Skeletal muscle tissue (tissue), 4 donors: ENCODE results near the gene LIMS3. TPM values are rescaled to one million over a fixed set of nuclear protein-coding genes. Genes with fewer than 3 reads are reported as not detected.
"Not testable (repeated sequence)": the region's sequence is repeated elsewhere in the genome, so short reads cannot be mapped to it uniquely, and the experiment has no call there.

ENCODE experiments used
- H3K27ac ChIP-seq: one replicate; pipeline ENCODE4 v1.7.0; 2013; ENCODE audit warnings: mild to moderate bottlenecking, low read depth, low read length, inconsistent platforms
- H3K27me3 ChIP-seq, 3 donors: one replicate each; pipeline ENCODE4 v1.7.0; 2013; ENCODE audit warnings: low read length in 3 of 3; ENCODE audit not compliant: control insufficient read depth in 3 of 3, insufficient read depth in 3 of 3
- H3K36me3 ChIP-seq, 3 donors: one replicate each; pipeline ENCODE4 v1.7.0; 2013; ENCODE audit warnings: low read length in 3 of 3; ENCODE audit not compliant: control insufficient read depth in 3 of 3, insufficient read depth in 3 of 3
- H3K4me1 ChIP-seq, 3 donors: one replicate each; pipeline ENCODE4 v1.7.0; 2013; ENCODE audit warnings: low read length in 3 of 3, mild to moderate bottlenecking in 3 of 3; ENCODE audit not compliant: control insufficient read depth in 3 of 3, insufficient read depth in 3 of 3
- H3K4me3 ChIP-seq, 3 donors: one replicate each; pipeline ENCODE4 v1.7.0; 2013; ENCODE audit warnings: low read length in 3 of 3
- H3K9ac ChIP-seq, 3 donors: one replicate each; pipeline ENCODE4 v1.7.0; 2013; ENCODE audit warnings: low read length in 3 of 3, mild to moderate bottlenecking in 3 of 3, moderate library complexity in 2 of 3, low read depth in 1 of 3
- H3K9me3 ChIP-seq, 3 donors: one replicate each; pipeline ENCODE4 v1.7.0; 2013; ENCODE audit warnings: low read length in 3 of 3; ENCODE audit not compliant: control insufficient read depth in 3 of 3
- total RNA-seq: library from RNA; depleted of rRNA; stranded (reverse); fragments of >200 nt; gene quantifications from one replicate; pipeline ENCODE4 v1.2.3, GENCODE V29; 2014
- donor health status: Osteomylitis.

The LIMS3 gene
- total RNA-seq, 1 donor from 2014 or later: 1.6 TPM

DNA sequence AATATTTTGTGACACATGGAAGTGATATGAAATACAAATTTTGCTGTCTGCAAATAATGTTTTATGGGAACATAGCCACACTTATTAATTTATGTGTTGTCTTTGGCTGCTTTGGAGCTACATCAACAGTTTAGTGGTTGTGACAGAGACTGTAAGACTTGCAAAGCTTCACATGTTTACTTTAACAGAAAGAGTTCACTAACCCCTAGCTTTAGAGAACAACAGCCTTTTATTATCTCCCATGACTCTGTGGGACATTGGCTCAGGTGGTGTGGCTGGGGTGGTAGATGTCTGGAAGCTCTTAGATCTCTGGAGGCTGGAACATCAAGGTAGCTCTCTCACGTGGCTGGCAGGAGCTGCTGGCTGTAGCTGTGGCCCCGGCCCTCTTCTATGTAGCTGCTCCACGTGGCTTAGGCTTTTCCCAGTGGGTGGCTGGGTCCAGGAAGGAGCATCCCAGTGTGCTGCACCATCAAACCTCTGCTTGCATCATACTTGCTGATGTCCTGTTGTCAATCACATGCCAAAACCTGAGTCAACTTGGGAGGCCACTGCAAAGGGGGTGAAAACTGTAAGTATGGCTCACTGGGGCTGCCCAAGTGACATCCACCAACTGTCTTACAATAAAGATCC is 67.7 kb downstream of the LIMS3 start:
- H3K27me3 ChIP-seq, H3K9ac ChIP-seq, H3K4me3 ChIP-seq, H3K27ac ChIP-seq, H3K9me3 ChIP-seq, H3K4me1 ChIP-seq, H3K36me3 ChIP-seq: not testable (repeated sequence)

DNA sequence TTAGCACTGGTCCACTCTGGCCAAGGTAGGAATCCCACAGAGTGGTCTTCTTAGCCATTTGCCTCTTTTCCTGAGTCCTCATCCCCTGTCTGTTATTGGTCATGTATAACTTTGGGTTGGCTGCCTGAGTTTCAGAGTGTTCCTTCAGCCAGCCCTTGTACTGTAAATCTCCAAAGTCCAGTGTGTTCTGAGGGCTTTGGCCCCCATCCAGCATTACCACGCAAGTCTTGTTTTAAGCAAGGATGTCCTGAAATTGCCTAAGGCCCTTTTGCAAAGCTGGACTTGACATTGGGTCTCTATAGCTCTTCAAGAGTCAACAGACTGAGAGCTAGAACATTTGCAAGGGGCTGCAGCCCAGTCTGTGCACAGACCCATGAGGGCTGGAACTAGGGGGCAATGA is 68.4 kb downstream of the LIMS3 start:
- not testable (repeated sequence) for H3K27ac ChIP-seq, H3K4me3 ChIP-seq, H3K4me1 ChIP-seq, H3K36me3 ChIP-seq, H3K27me3 ChIP-seq, H3K9me3 ChIP-seq, H3K9ac ChIP-seq

DNA sequence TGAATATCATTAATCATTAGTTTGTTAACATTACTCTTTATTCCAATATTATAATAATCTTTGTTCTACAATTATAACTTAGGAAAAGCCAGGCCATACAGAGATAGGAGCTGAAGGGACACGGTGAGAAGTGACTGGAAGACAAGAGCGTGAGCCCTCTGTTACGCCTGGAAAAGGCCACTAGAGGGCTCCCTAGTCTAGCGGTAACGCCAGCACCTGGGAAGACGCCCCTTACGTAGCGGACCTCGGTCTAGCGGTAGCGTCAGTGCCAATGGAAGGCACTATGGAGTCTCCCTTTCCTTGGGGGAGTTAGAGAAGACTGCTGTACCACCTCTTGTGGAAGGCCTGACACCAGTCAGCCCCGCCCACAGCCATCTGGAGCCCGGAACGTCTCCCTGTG is 71.4 kb downstream of the LIMS3 start:
- H3K27ac ChIP-seq, H3K9me3 ChIP-seq, H3K4me3 ChIP-seq, H3K9ac ChIP-seq, H3K4me1 ChIP-seq, H3K36me3 ChIP-seq, H3K27me3 ChIP-seq: not testable (repeated sequence)

- H3K4me3 ChIP-seq, H3K9me3 ChIP-seq, H3K9ac ChIP-seq, H3K27ac ChIP-seq, H3K27me3 ChIP-seq, H3K36me3 ChIP-seq, H3K4me1 ChIP-seq: not testable (repeated sequence)
Measured at GRCh38 chr2:109971710-109972109, 73.2 kb downstream of the LIMS3 start.

Other genes with a start within 250 kb of the LIMS3 start
- 11.5 TPM for gene RGPD5, start 104.4 kb upstream of the LIMS3 start, total RNA-seq
- gene MALL, start 217.1 kb downstream of the LIMS3 start, total RNA-seq: 8.9 TPM